Measurements from ENCODE around the gene TELO2.

- TF ChIP-seq ZFP36 (IDR thresholded peaks at IDR 0.05; ENCODE audit: borderline replicate concordance, partially characterized antibody) (no peak), CTCF (IDR thresholded peaks at IDR 0.05) (no peak), MAX (IDR thresholded peaks at IDR 0.05) (no peak), HMGXB4 (CRISPR knock-in tag; IDR thresholded peaks at IDR 0.05; ENCODE audit: borderline replicate concordance) (no peak), ZSCAN20 (CRISPR knock-in tag; IDR thresholded peaks at IDR 0.05) (no peak), USF2 (IDR thresholded peaks at IDR 0.05) (no peak), ATOH8 (CRISPR knock-in tag; IDR thresholded peaks at IDR 0.05; ENCODE audit: low read depth) (no peak), TP53 (CRISPR knock-in tag; IDR thresholded peaks at IDR 0.05) (no peak), POLR2A (IDR thresholded peaks at IDR 0.05; ENCODE audit: low read length) (no peak), BCL3 (IDR thresholded peaks at IDR 0.05) (no peak)
These were observed 39.1 kb downstream of the TELO2 start for GRCh38 chr16:1532081-1532760.

All from A549 (cell line).